Lower leg skin (tissue), 3 donors: ENCODE measurements around the gene GPRC5A.

Experiments
- CTCF ChIP-seq, 3 donors: fragments of 450-650 bp; IDR thresholded peaks; one replicate each; pipeline ENCODE4 v1.5.1; 2016; ENCODE audit warnings: antibody characterized with exemption in 3 of 3, mild to moderate bottlenecking in 3 of 3, moderate library complexity in 2 of 3
- POLR2A ChIP-seq, 2 donors: fragments of 450-650 bp; IDR thresholded peaks; one replicate each; pipeline ENCODE4 v1.6.1; 2016 to 2017; ENCODE audit warnings: antibody characterized with exemption in 2 of 2, mild to moderate bottlenecking in 1 of 2, moderate library complexity in 1 of 2

- no peak for TF ChIP-seq CTCF (IDR thresholded peaks at IDR 0.05)
- TF ChIP-seq POLR2A (IDR thresholded peaks at IDR 0.05): no peak
Measured at GRCh38 chr12:12900786-12901157, 9.4 kb downstream of the GPRC5A start.
